ENCODE measurements around the gene SULF2. TPM values are rescaled to one million over a fixed set of nuclear protein-coding genes. Genes with fewer than 3 reads are reported as not detected.

SULF2 gene
- total and polyA plus RNA-seq, 2 of the 4 experiments (the other 2 are of a cell fraction) = 0.54 to 0.77 TPM

DNA sequence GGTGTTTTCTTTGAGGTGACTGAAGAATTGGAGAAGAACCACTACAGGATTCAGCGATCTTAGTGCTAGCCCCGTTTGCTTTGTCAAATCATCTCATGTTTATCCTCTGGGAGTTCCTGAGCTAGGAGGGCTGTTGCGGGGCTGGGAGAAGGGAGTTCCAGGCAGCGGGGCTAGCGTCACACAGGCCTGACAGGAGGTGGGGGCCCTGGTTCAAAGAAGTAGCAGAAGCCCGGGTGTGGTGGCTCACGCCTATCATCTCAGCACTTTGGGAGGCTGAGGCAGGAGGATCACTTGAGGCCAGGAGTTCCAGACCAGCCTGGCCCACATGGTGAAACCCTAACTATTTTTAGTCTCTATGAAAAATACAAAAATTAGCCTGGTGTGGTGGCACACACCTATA, 33.2 kb upstream of the SULF2 start:
- Histone ChIP-seq H3K9me3 (ENCODE audit: control insufficient read depth, insufficient read depth, low read length) (peaks cover 4% of the 10 kb centered on the region; the same call in 1 of the 2 replicates), H4K20me1 (ENCODE audit: insufficient read depth, low read length) (no peaks in the 10 kb centered on the region), H3K18ac (ENCODE audit: low read depth, low read length) (no peak overlapping the region), H2BK20ac (ENCODE audit: low read depth, low read length) (no peak overlapping the region), H4K8ac (ENCODE audit: low read depth in 2 of 2, low read length in 2 of 2) (no peak overlapping the region), H2BK15ac (ENCODE audit: low read depth, low read length) (no peak overlapping the region), H2BK5ac (ENCODE audit: low read depth, low read length, poor library complexity, severe bottlenecking) (no peak overlapping the region), H3K36me3 (ENCODE audit: control insufficient read depth, insufficient read depth, low read length) (no peaks in the 10 kb centered on the region), H3K9ac (ENCODE audit: low read depth, low read length) (no peak overlapping the region), H3K9me1 (ENCODE audit: insufficient read depth, low read length) (no peaks in the 10 kb centered on the region), H4K91ac (ENCODE audit: insufficient read depth, low read depth, low read length) (no peak overlapping the region), H3K4me1 (ENCODE audit: control insufficient read depth, insufficient read depth, low read length) (no peaks in the 10 kb centered on the region), H2AK9ac (replicated peaks; ENCODE audit: low read depth, low read length, poor library complexity) (no peak overlapping the region), H3K23ac (ENCODE audit: low read depth, low read length) (no peak overlapping the region), H3K4ac (ENCODE audit: low read depth, low read length) (no peak overlapping the region), H3K79me1 (ENCODE audit: low read depth in 1 of 2, low read length in 2 of 2) (no peaks in the 10 kb centered on the region), H3K27me3 (ENCODE audit: control insufficient read depth, insufficient read depth, low read length) (peaks cover 22% of the 10 kb centered on the region), H4K5ac (ENCODE audit: low read depth, low read length) (no peak overlapping the region), H3K27ac (ENCODE audit: insufficient read depth, low read length) (no peak overlapping the region), H3K4me3 (ENCODE audit: insufficient read depth, low read depth, low read length) (no peak overlapping the region), H2AFZ (replicated peaks; ENCODE audit: low read length, poor library complexity) (no peak overlapping the region), H3K56ac (ENCODE audit: extremely low read depth, insufficient read depth, low read length) (no peak overlapping the region), H3K4me2 (ENCODE audit: low read depth, low read length) (no peak overlapping the region), H3K14ac (replicated peaks; ENCODE audit: low read depth, low read length) (no peak overlapping the region), H2BK120ac (ENCODE audit: low read depth, low read length) (no peak overlapping the region), H2AK5ac (ENCODE audit: low read depth, low read length) (no peak overlapping the region)
- ChIA-PET CTCF (no interaction called here), POLR2A (ENCODE audit: unreplicated experiment) (no interaction called here)
- no TSS peak for BruUV-seq (replicated peaks)
- intact Hi-C loops (cut with micrococcal nuclease) = loop anchor here (10.0 kb wide), 1 partner anchor 76 kb away; no protein-coding TSS in a partner anchor
- dilution Hi-C loops (cut with HindIII; ENCODE audit: low sequenced_read_pairs, unreplicated experiment) = no loop called here
- whole genome bisulfite sequencing, 2 experiments (ENCODE audit: extremely low coverage in 2 of 2, insufficient read length in 1 of 2) = 13% methylated on average over 4 of the region's 7 CpGs; no CpG with 5 or more reads in 1 of the 2 experiments
- no peak for TF ChIP-seq ELK1 (IDR thresholded peaks at IDR 0.05; ENCODE audit: borderline replicate concordance, low read depth, low read length)
- no peak for TF ChIP-seq POLR2A (IDR thresholded peaks at IDR 0.05; ENCODE audit: low read depth, low read length)
- TF ChIP-seq MAFK (IDR thresholded peaks at IDR 0.05; ENCODE audit: low read depth, low read length) = no peak
- TF ChIP-seq BHLHE40 (IDR thresholded peaks at IDR 0.05; ENCODE audit: low read depth, low read length) = no peak
- TF ChIP-seq FOS (IDR thresholded peaks at IDR 0.05; ENCODE audit: low read depth, low read length) = no peak
- no peak for TF ChIP-seq RAD21 (IDR thresholded peaks at IDR 0.05; ENCODE audit: low read length)
- TF ChIP-seq, protein P1, sequence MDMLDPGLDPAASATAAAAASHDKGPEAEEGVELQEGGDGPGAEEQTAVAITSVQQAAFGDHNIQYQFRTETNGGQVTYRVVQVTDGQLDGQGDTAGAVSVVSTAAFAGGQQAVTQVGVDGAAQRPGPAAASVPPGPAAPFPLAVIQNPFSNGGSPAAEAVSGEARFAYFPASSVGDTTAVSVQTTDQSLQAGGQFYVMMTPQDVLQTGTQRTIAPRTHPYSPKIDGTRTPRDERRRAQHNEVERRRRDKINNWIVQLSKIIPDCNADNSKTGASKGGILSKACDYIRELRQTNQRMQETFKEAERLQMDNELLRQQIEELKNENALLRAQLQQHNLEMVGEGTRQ (IDR thresholded peaks at IDR 0.05; ENCODE audit: low read depth, low read length) = no peak
- TF ChIP-seq MAZ (IDR thresholded peaks at IDR 0.05; ENCODE audit: borderline replicate concordance, low read depth, low read length) = no peak
- in situ Hi-C loops (cut with MboI; ENCODE audit: low sequenced_read_pairs) = no loop called here
- DNase-seq (no peak), ATAC-seq (ENCODE audit: low read depth) (no peak)

All from IMR-90 (cell line).